ENCODE results near the gene GIMAP8. TPM values are rescaled to one million over a fixed set of nuclear protein-coding genes. Genes with fewer than 3 reads are reported as not detected.

The GIMAP8 gene
- total RNA-seq, 1 donor: not detected

- DNase-seq (ENCODE audit: insufficient read length, low spot score, missing footprints): no peak
- Histone ChIP-seq H3K27me3 (ENCODE audit: insufficient read depth, low read length) (no peaks in the 10 kb centered on the region), H3K79me2 (ENCODE audit: insufficient read depth, low read length) (no peaks in the 10 kb centered on the region)
Measured at GRCh38 chr7:150439967-150440366, 10.5 kb upstream of the GIMAP8 start.

GRCh38 chr7:150441524-150441923 is 8.9 kb upstream of the GIMAP8 start:
- Histone ChIP-seq H3K36me3 (ENCODE audit: insufficient read depth, low read length) (no peaks in the 10 kb centered on the region), H4K20me1 (ENCODE audit: insufficient read depth, low read length) (no peaks in the 10 kb centered on the region), H3K27ac (ENCODE audit: low read depth, low read length) (no peak overlapping the region), H3K9me3 (ENCODE audit: low read depth, low read length) (no peaks in the 10 kb centered on the region), H3K4me2 (ENCODE audit: insufficient read depth, low read length) (no peak overlapping the region), H3K4me1 (ENCODE audit: insufficient read depth, low read length) (no peaks in the 10 kb centered on the region), H2AFZ (ENCODE audit: low read length) (no peak overlapping the region), H3K4me3 (ENCODE audit: insufficient read depth, low read length) (no peak overlapping the region), H3K79me2 (ENCODE audit: insufficient read depth, low read length) (no peaks in the 10 kb centered on the region), H3K27me3 (ENCODE audit: insufficient read depth, low read length) (no peaks in the 10 kb centered on the region)
- no peak for DNase-seq (ENCODE audit: insufficient read length, low spot score, missing footprints)
- no peak for TF ChIP-seq CTCF (IDR thresholded peaks at IDR 0.05; ENCODE audit: extremely low read depth, low read depth, low read length)

More at GRCh38 chr7:150439967-150440366, 10.5 kb upstream of the GIMAP8 start:
- no peak for TF ChIP-seq CTCF (IDR thresholded peaks at IDR 0.05; ENCODE audit: extremely low read depth, low read depth, low read length)
- H3K4me2 ChIP-seq (ENCODE audit: insufficient read depth, low read length): no peak overlapping the region
- H4K20me1 ChIP-seq (ENCODE audit: insufficient read depth, low read length): no peaks in the 10 kb centered on the region
- no peaks in the 10 kb centered on the region for H3K36me3 ChIP-seq (ENCODE audit: insufficient read depth, low read length)
- H3K4me1 ChIP-seq (ENCODE audit: insufficient read depth, low read length): no peaks in the 10 kb centered on the region
- no peaks in the 10 kb centered on the region for H3K9me3 ChIP-seq (ENCODE audit: low read depth, low read length)
- no peak overlapping the region for H2AFZ ChIP-seq (ENCODE audit: low read length)
- no peak overlapping the region for H3K27ac ChIP-seq (ENCODE audit: low read depth, low read length)
- no peak overlapping the region for H3K4me3 ChIP-seq (ENCODE audit: insufficient read depth, low read length)

- no peak for DNase-seq (ENCODE audit: insufficient read length, low spot score, missing footprints)
- no peaks in the 10 kb centered on the region for H3K27me3 ChIP-seq (ENCODE audit: insufficient read depth, low read length)
- H3K4me2 ChIP-seq (ENCODE audit: insufficient read depth, low read length): no peak overlapping the region
- no peaks in the 10 kb centered on the region for H3K36me3 ChIP-seq (ENCODE audit: insufficient read depth, low read length)
- no peaks in the 10 kb centered on the region for H3K79me2 ChIP-seq (ENCODE audit: insufficient read depth, low read length)
- H3K9me3 ChIP-seq (ENCODE audit: low read depth, low read length): no peaks in the 10 kb centered on the region
- H4K20me1 ChIP-seq (ENCODE audit: insufficient read depth, low read length): no peaks in the 10 kb centered on the region
- H3K27ac ChIP-seq (ENCODE audit: low read depth, low read length): no peak overlapping the region
- TF ChIP-seq CTCF (IDR thresholded peaks at IDR 0.05; ENCODE audit: extremely low read depth, low read depth, low read length): no peak
- H3K4me3 ChIP-seq (ENCODE audit: insufficient read depth, low read length): no peak overlapping the region
- no peak overlapping the region for H2AFZ ChIP-seq (ENCODE audit: low read length)
- no peaks in the 10 kb centered on the region for H3K4me1 ChIP-seq (ENCODE audit: insufficient read depth, low read length)
Measured at GRCh38 chr7:150442811-150443210, 7.6 kb upstream of the GIMAP8 start.

- H3K9me3 ChIP-seq (ENCODE audit: low read depth, low read length): no peaks in the 10 kb centered on the region
- no peaks in the 10 kb centered on the region for H3K79me2 ChIP-seq (ENCODE audit: insufficient read depth, low read length)
- H3K27ac ChIP-seq (ENCODE audit: low read depth, low read length): no peak overlapping the region
- no peaks in the 10 kb centered on the region for H3K36me3 ChIP-seq (ENCODE audit: insufficient read depth, low read length)
- H3K4me2 ChIP-seq (ENCODE audit: insufficient read depth, low read length): no peak overlapping the region
- H2AFZ ChIP-seq (ENCODE audit: low read length): no peak overlapping the region
- no peaks in the 10 kb centered on the region for H3K27me3 ChIP-seq (ENCODE audit: insufficient read depth, low read length)
- TF ChIP-seq CTCF (IDR thresholded peaks at IDR 0.05; ENCODE audit: extremely low read depth, low read depth, low read length): no peak
- H3K4me3 ChIP-seq (ENCODE audit: insufficient read depth, low read length): no peak overlapping the region
- no peaks in the 10 kb centered on the region for H4K20me1 ChIP-seq (ENCODE audit: insufficient read depth, low read length)
- DNase-seq (ENCODE audit: insufficient read length, low spot score, missing footprints): no peak
- H3K4me1 ChIP-seq (ENCODE audit: insufficient read depth, low read length): no peaks in the 10 kb centered on the region
Measured at GRCh38 chr7:150443793-150444540, 6.5 kb upstream of the GIMAP8 start.

Measured in osteoblast (primary cell).